ENCODE results near the gene OTULIN.

Gene OTULIN

GRCh38 chr5:14730466-14730865 is 65.9 kb downstream of the OTULIN start:
- H3K9me3 Mint-ChIP-seq, result no peaks in the 10 kb centered on the region
- peaks cover 63% of the 10 kb centered on the region for H3K4me1 Mint-ChIP-seq
- TF ChIP-seq CTCF (IDR thresholded peaks at IDR 0.05), result no peak
- peaks cover 5% of the 10 kb centered on the region for H3K36me3 Mint-ChIP-seq (ENCODE audit: low read depth)
- no peak overlapping the region for H3K4me3 Mint-ChIP-seq
- no peak for DNase-seq
- peaks cover 10% of the 10 kb centered on the region for H3K27me3 Mint-ChIP-seq (ENCODE audit: low read depth, poor library complexity)
- H3K27ac Mint-ChIP-seq, result no peak overlapping the region

- H3K36me3 Mint-ChIP-seq (ENCODE audit: low read depth), result peaks cover 5% of the 10 kb centered on the region
These were observed 66.4 kb downstream of the OTULIN start for GRCh38 chr5:14730881-14731280.

GRCh38 chr5:14732991-14733390 is 68.5 kb downstream of the OTULIN start:
- Mint-ChIP-seq H3K27ac (peak overlapping the region; percentile 64), H3K36me3 (ENCODE audit: low read depth) (peaks cover 5% of the 10 kb centered on the region), H3K27me3 (ENCODE audit: low read depth, poor library complexity) (peaks cover 7% of the 10 kb centered on the region), H3K4me3 (no peak overlapping the region), H3K9me3 (no peaks in the 10 kb centered on the region), H3K4me1 (peaks cover 49% of the 10 kb centered on the region)
- no peak for TF ChIP-seq CTCF (IDR thresholded peaks at IDR 0.05)
- DNase-seq, result no peak

More at GRCh38 chr5:14730881-14731280, 66.4 kb downstream of the OTULIN start:
- DNase-seq, result no peak
- peaks cover 6% of the 10 kb centered on the region for H3K27me3 Mint-ChIP-seq (ENCODE audit: low read depth, poor library complexity)
- H3K9me3 Mint-ChIP-seq, result no peaks in the 10 kb centered on the region
- H3K27ac Mint-ChIP-seq, result no peak overlapping the region
- no peak overlapping the region for H3K4me3 Mint-ChIP-seq
- H3K4me1 Mint-ChIP-seq, result peaks cover 62% of the 10 kb centered on the region
- no peak for TF ChIP-seq CTCF (IDR thresholded peaks at IDR 0.05)

- Mint-ChIP-seq H3K4me1 (peaks cover 46% of the 10 kb centered on the region), H3K27ac (no peak overlapping the region)
These were observed 69.1 kb downstream of the OTULIN start for GRCh38 chr5:14733661-14734060.

GRCh38 chr5:14734396-14734795 is 69.9 kb downstream of the OTULIN start:
- TF ChIP-seq CTCF (IDR thresholded peaks at IDR 0.05), result no peak
- Mint-ChIP-seq H3K4me3 (no peak overlapping the region), H3K27ac (peak overlapping the region; percentile 2), H3K27me3 (ENCODE audit: low read depth, poor library complexity) (peaks cover 7% of the 10 kb centered on the region), H3K4me1 (peaks cover 50% of the 10 kb centered on the region), H3K9me3 (no peaks in the 10 kb centered on the region), H3K36me3 (ENCODE audit: low read depth) (peaks cover 5% of the 10 kb centered on the region)
- DNase-seq, result no peak

More at GRCh38 chr5:14733661-14734060, 69.1 kb downstream of the OTULIN start:
- H3K36me3 Mint-ChIP-seq (ENCODE audit: low read depth), result peaks cover 5% of the 10 kb centered on the region
- H3K4me3 Mint-ChIP-seq, result no peak overlapping the region
- H3K9me3 Mint-ChIP-seq, result no peaks in the 10 kb centered on the region
- no peak for TF ChIP-seq CTCF (IDR thresholded peaks at IDR 0.05)
- DNase-seq, result no peak
- peaks cover 7% of the 10 kb centered on the region for H3K27me3 Mint-ChIP-seq (ENCODE audit: low read depth, poor library complexity)

GRCh38 chr5:14735944-14736343 is 71.4 kb downstream of the OTULIN start:
- DNase-seq, result no peak
- H3K9me3 Mint-ChIP-seq, result no peaks in the 10 kb centered on the region
- H3K4me1 Mint-ChIP-seq, result peaks cover 49% of the 10 kb centered on the region
- H3K36me3 Mint-ChIP-seq (ENCODE audit: low read depth), result peaks cover 5% of the 10 kb centered on the region
- peak overlapping the region; percentile 45 for H3K27ac Mint-ChIP-seq
- no peak overlapping the region for H3K4me3 Mint-ChIP-seq
- no peak for TF ChIP-seq CTCF (IDR thresholded peaks at IDR 0.05)
- peaks cover 4% of the 10 kb centered on the region for H3K27me3 Mint-ChIP-seq (ENCODE audit: low read depth, poor library complexity)

Measured in nephron progenitor cell (in vitro differentiated cells).